ENCODE data around the gene CRHR2. TPM values are rescaled to one million over a fixed set of nuclear protein-coding genes. Genes with fewer than 3 reads are reported as not detected.

CRHR2 gene
- polyA plus RNA-seq, 1 of the 3 experiments (the other 2 are of a cell fraction): not detected

GRCh38 chr7:30710669-30711068 lies 28.4 kb upstream of the CRHR2 start (continued):
- TF ChIP-seq PBX3 (IDR thresholded peaks at IDR 0.05): no peak

- no peak for TF ChIP-seq PBX3 (IDR thresholded peaks at IDR 0.05)
- TF ChIP-seq FOXJ3 (CRISPR knock-in tag; IDR thresholded peaks at IDR 0.05): no peak
- TF ChIP-seq RCOR1 (IDR thresholded peaks at IDR 0.05; ENCODE audit: low read length): no peak
- CTCF ChIA-PET: interaction anchor here (0.9 to 4.0 kb wide), 5 partner anchors 8 to 425 kb away, joined by 3 to 19 read pairs (median 10); partner anchors contain the start of gene CRHR2
Observed at GRCh38 chr7:30709549-30709948, 27.3 kb upstream of the CRHR2 start.

GRCh38 chr7:30708983-30709382 lies 26.7 kb upstream of the CRHR2 start:
- no peaks in the 10 kb centered on the region for H3K9me2 ChIP-seq
- ChIA-PET CTCF (interaction anchor here (0.9 to 4.0 kb wide), 5 partner anchors 8 to 425 kb away, joined by 3 to 19 read pairs (median 10); partner anchors contain the start of gene CRHR2), POLR2A (no interaction called here)
- no peaks in the 10 kb centered on the region for H3F3A ChIP-seq (replicated peaks; ENCODE audit: insufficient read depth)
- H3K36me3 ChIP-seq (replicated peaks in 1 of 2; ENCODE audit: control insufficient read depth in 1 of 2, insufficient read depth in 2 of 2, low read length in 1 of 2): no peaks in the 10 kb centered on the region
- H3K27me3 ChIP-seq (ENCODE audit: insufficient read depth): peaks cover 9% of the 10 kb centered on the region
- no peak overlapping the region for H3K27ac ChIP-seq (ENCODE audit: low read depth in 2 of 2, low read length in 1 of 2)
- no peak overlapping the region for H3K4me3 ChIP-seq (ENCODE audit: low read depth in 2 of 2, low read length in 1 of 2)
- H3K9me3 ChIP-seq: no peaks in the 10 kb centered on the region
- H2AFZ ChIP-seq (ENCODE audit: low read depth): no peak overlapping the region
- no peak overlapping the region for H3K9ac ChIP-seq
- no peaks in the 10 kb centered on the region for H4K20me1 ChIP-seq (ENCODE audit: insufficient read depth)
- no peaks in the 10 kb centered on the region for H3K79me2 ChIP-seq (ENCODE audit: insufficient read depth)
- DNase-seq: no peak
- 31% methylated on average over 3 of the region's 3 CpGs for WGBS (ENCODE audit: low lambda C conversion rate)
- no peak overlapping the region for H3K4me2 ChIP-seq
- H3K4me1 ChIP-seq (ENCODE audit: control insufficient read depth in 1 of 2, insufficient read depth in 2 of 2, low read depth in 1 of 2, low read length in 1 of 2): peaks cover 0 to 9% of the 10 kb centered on the region in 2 experiments; a peak in 1 of 4 replicates
- TF ChIP-seq MEF2A (IDR thresholded peaks at IDR 0.05; ENCODE audit: borderline replicate concordance, low read depth) (no peak), CHD2 (IDR thresholded peaks at IDR 0.05; ENCODE audit: low read length, partially characterized antibody) (no peak), GATA2 (CRISPR knock-in tag; IDR thresholded peaks at IDR 0.05) (no peak), CTCF (IDR thresholded peaks at IDR 0.05) (no peak), MXI1 (IDR thresholded peaks at IDR 0.05; ENCODE audit: low read depth, low read length) (no peak), JUND (IDR thresholded peaks at IDR 0.05) (no peak), TEAD4 (IDR thresholded peaks at IDR 0.05; ENCODE audit: borderline replicate concordance, insufficient read depth) (no peak), GABPA (IDR thresholded peaks at IDR 0.05; ENCODE audit: low read depth) (no peak), PBX3 (IDR thresholded peaks at IDR 0.05) (no peak), MAX (IDR thresholded peaks at IDR 0.05; ENCODE audit: low read depth) (no peak), POLR2AphosphoS5 (IDR thresholded peaks at IDR 0.05; ENCODE audit: low read depth, low read length) (no peak), FOXM1 (IDR thresholded peaks at IDR 0.05; ENCODE audit: low read depth) (no peak), SIN3A (IDR thresholded peaks at IDR 0.05; ENCODE audit: borderline replicate concordance, low read depth, low read length) (no peak)

More at GRCh38 chr7:30709549-30709948, 27.3 kb upstream of the CRHR2 start:
- no peaks in the 10 kb centered on the region for H3K79me2 ChIP-seq (ENCODE audit: insufficient read depth)
- no peaks in the 10 kb centered on the region for H3K9me2 ChIP-seq
- no peak for DNase-seq
- H3F3A ChIP-seq (replicated peaks; ENCODE audit: insufficient read depth): no peaks in the 10 kb centered on the region
- no peak overlapping the region for H3K27ac ChIP-seq (ENCODE audit: low read depth in 2 of 2, low read length in 1 of 2)
- H2AFZ ChIP-seq (ENCODE audit: low read depth): no peak overlapping the region
- no peaks in the 10 kb centered on the region for H3K36me3 ChIP-seq (replicated peaks in 1 of 2; ENCODE audit: control insufficient read depth in 1 of 2, insufficient read depth in 2 of 2, low read length in 1 of 2)
- no peak overlapping the region for H3K9ac ChIP-seq
- H3K4me1 ChIP-seq (ENCODE audit: control insufficient read depth in 1 of 2, insufficient read depth in 2 of 2, low read depth in 1 of 2, low read length in 1 of 2): peaks cover 0 to 9% of the 10 kb centered on the region in 2 experiments; a peak in 1 of 4 replicates
- H4K20me1 ChIP-seq (ENCODE audit: insufficient read depth): no peaks in the 10 kb centered on the region
- 35% methylated on average over 4 of the region's 6 CpGs for WGBS (ENCODE audit: low lambda C conversion rate)
- H3K4me2 ChIP-seq: no peak overlapping the region
- H3K27me3 ChIP-seq (ENCODE audit: insufficient read depth): peaks cover 3% of the 10 kb centered on the region
- no peaks in the 10 kb centered on the region for H3K9me3 ChIP-seq
- POLR2A ChIA-PET: no interaction called here
- H3K4me3 ChIP-seq (ENCODE audit: low read depth in 2 of 2, low read length in 1 of 2): no peak overlapping the region
